Cardiac fibroblast (primary cell): ENCODE measurements around the gene ADD1.

Experiments used
- DNase-seq, 2 donors: peaks; one replicate each; pipeline versions ENCODE4 v3.0.0 to v3.0.0-alpha.2; 2010; ENCODE audit warnings: low read depth in 2 of 2
- H3K4me3 ChIP-seq, 2 donors: replicated peaks in 1 of 2; 1 replicate in 1 of 2; 2 replicates in 1 of 2; pipeline ENCODE4 v1.5.1; 2011; ENCODE audit warnings: low read depth in 2 of 2, low read length in 2 of 2, mild to moderate bottlenecking in 2 of 2, moderate library complexity in 1 of 2
- TF ChIP-seq, protein P1 (sequence below): IDR thresholded peaks from one replicate; pipeline ENCODE4 v1.5.1; 2011; ENCODE audit warnings: low read depth, mild to moderate bottlenecking, low read length, inconsistent platforms

The ADD1 gene

DNA sequence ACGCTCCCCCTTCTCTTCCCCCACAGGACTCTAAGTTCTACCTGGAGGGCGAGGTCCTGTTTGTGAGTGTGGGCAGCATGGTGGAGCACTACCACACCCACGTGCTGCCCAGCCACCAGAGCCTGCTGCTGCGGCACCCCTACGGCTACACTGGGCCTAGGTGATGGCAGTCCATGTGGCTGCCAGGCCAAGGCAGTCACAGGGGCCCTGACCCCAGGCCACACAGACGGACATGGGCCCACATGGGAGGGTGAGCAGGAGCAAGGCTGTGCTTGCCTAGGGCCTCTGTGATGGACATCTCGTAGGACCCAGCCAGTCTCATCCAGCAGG is 10.0 kb upstream of the ADD1 start:
- H3K4me3 ChIP-seq = no peak overlapping the region
- TF ChIP-seq, protein P1, sequence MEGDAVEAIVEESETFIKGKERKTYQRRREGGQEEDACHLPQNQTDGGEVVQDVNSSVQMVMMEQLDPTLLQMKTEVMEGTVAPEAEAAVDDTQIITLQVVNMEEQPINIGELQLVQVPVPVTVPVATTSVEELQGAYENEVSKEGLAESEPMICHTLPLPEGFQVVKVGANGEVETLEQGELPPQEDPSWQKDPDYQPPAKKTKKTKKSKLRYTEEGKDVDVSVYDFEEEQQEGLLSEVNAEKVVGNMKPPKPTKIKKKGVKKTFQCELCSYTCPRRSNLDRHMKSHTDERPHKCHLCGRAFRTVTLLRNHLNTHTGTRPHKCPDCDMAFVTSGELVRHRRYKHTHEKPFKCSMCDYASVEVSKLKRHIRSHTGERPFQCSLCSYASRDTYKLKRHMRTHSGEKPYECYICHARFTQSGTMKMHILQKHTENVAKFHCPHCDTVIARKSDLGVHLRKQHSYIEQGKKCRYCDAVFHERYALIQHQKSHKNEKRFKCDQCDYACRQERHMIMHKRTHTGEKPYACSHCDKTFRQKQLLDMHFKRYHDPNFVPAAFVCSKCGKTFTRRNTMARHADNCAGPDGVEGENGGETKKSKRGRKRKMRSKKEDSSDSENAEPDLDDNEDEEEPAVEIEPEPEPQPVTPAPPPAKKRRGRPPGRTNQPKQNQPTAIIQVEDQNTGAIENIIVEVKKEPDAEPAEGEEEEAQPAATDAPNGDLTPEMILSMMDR = no peak
- no peak for DNase-seq

DNA sequence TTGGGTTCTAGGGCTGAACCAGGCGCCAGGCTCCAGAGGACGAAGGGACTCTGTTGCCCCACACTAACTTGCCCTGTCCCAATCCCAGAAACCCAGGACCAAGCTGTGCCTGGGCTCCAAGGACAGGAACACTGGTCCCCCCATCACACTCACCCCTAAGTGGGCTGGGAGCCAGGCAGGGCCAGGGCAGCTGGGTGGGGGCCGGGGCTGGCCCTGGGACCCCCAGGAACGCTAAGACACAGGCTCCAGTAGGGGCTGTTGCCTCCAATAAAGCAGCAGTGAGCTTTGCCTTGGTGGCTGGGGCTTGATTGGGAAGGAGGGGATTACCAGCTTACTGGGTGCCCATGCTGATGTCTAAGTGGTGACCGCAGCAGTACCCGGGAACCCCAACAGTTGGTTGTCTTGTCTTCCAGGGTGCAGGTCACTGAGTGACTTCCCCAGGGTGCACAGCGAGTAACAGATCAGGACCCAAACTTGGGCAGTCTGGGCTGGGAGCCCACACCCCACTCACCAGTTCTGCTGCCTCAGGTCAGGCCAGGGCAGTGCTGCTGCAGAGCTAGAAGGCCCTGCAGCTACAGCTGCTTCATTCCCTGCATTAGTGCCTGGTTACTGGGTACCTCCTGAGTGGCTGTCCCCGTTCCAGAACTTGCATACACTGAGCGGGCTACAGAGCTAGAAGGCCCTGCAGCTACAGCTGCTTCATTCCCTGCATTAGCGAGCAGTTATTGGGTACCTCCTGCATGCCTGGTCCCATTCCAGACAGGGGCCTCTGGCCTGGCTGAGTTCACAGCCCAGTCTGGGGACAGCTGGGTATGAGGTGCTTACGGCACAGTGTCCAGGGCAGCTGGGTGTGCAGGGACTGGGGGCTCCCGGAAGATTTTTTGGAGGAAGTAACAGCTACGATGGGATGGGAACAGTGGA is 9.4 kb upstream of the ADD1 start:
- TF ChIP-seq, protein P1 = no peak
- no peak for DNase-seq
- H3K4me3 ChIP-seq = no peak overlapping the region

DNA sequence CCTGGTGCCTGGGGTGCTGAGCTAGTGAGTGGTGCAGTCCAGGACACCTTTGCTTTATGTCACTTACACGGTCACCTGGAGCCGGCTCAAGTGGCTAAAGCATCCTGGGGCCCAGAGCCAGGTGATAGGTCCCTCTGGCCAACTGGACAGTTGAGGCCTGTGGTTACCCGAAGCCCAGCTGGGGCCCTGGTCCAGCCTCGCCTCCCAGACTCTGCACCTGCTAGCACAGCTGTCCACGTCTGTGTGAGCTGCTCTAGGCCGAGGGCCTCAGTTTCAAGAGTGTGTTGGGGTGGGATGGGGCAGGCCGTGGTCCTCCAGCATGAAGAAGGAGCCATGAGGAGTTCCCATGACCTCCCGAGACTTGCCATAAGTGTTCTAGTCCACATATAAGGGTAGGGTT is 7.7 kb upstream of the ADD1 start:
- DNase-seq = no peak
- no peak overlapping the region for H3K4me3 ChIP-seq
- TF ChIP-seq, protein P1 = no peak

DNA sequence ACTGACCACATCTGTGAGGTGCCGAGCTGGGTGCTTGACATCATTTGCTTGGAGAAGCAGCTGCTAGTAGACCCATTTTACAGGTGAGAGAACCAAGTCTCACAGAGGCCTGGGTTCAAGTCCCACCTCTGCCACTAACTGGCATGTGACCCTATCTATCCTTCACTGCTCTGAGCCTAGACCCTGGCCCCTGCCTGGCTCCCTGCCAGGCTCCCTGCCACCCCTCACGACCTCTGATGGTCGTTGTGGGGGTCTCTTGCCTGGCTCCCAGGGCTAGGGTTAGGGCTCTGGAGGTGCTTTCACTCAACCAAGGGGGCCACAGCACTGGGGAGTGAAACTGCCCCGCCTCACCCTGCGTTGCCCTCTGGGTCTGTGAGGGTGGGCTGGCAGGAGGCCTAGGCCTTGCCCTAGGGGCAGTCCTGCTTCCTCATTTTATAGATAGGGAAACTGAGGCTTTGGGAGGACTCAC is 7.2 kb upstream of the ADD1 start:
- H3K4me3 ChIP-seq = no peak overlapping the region
- TF ChIP-seq, protein P1 = no peak
- no peak for DNase-seq

DNA sequence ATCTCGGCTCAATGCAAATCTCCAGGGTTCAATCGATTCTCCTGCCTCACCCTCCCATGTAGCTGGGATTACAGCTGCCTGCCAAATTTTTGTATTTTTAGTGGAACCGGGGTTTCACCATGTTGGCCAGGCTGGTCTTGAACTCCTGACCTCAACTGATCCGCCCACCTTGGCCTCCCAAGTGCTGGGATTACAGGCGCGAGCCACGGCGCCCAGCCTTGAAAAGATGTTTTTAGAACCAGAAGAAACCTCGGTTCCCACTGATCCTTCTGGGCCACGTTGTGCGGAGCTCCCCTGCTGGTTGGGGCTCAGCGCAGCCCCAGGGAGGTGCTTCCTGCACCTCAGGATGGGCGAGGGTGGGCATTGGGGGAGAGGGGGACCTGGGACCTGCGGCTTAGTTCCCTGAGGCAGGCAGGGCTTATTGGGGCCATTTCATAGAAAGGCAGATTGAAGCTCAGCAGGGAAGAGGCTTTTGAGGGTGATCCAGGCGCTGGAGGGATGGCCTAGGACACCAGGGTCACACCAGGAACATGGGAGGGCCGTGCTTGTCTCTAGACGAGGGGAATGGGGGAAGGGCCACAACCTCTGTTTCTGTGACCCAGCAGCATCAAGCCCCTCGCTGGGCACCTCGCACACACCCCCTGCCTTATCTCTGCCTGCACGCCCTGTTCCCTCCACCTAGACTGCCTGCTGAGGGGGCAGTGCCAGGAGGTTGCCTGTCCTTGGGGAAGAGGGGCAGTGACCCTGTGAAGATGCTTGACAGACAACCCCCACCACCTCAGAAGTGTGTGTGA is 6.3 kb upstream of the ADD1 start:
- no peak for DNase-seq
- no peak overlapping the region for H3K4me3 ChIP-seq
- TF ChIP-seq, protein P1 = no peak

DNA sequence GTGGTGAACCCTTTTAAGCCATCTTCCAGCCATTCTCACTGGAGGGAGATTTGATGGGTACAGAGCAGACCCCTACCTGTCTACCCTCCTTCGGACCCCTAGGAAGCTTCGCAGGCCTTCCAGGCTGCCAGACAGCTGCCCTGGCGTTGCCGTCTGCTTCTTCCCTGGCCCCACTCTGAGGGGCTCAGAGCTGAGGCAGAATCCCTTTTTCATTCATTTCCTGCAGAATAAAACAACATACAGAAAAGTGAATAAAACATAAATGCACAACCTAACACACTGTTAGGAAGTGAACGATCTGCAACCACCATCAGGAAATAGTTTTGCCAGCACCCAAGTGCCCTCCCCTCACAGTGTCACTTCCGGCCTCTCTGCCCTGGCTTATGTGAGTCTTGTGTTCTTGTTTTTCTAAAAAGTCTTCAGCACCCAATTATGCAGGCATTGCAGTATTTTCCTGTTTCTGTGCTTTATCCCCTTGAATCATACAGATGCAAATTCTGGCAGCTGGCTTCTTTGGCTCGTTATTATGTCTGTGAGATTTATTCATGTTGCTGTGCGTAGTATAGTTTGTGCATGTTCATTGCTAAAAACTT is 5.6 kb upstream of the ADD1 start:
- peak; percentile 69 to 80 for DNase-seq
- TF ChIP-seq, protein P1 = no peak
- peak overlapping the region in 1 of 2 donors; percentile 13 for H3K4me3 ChIP-seq
